HEK293 (cell line): ENCODE measurements around the gene AMPH.

Experiments
- CTCF ChIA-PET: fragments of 350-600 bp; formaldehyde crosslinking; extraction: SDS; loops from one replicate; lab custom pipeline; 2021; ENCODE audit warnings: antibody characterized with exemption; lab: Yijun Ruan, JAX
- POLR2A ChIA-PET: fragments of 300-600 bp; formaldehyde crosslinking; extraction: SDS; loops from one replicate; lab custom pipeline; 2020; ENCODE audit warnings: antibody characterized with exemption, inconsistent platforms; lab: Yijun Ruan, JAX
- H3K27ac ChIP-seq: fragments of 200-500 bp; sonication (Bioruptor generic); 2 replicates; pipeline ENCODE4 v1.5.1; 2014; ENCODE audit warnings: low read depth, low read length, control low read depth, inconsistent platforms; ENCODE audit errors: extremely low read depth
- H3K36me3 ChIP-seq, 2 experiments: fragments of 200-500 bp in 1 of 2; sonication (Bioruptor generic) in 1 of 2; 1 replicate in 1 of 2; 2 replicates in 1 of 2; pipeline ENCODE4 v1.5.1; 2014 to 2017; ENCODE audit warnings: inconsistent platforms in 2 of 2, low read length in 2 of 2; ENCODE audit not compliant: control insufficient read depth in 2 of 2, insufficient read depth in 1 of 2
- H3K4me1 ChIP-seq: fragments of 200-500 bp; sonication (Bioruptor generic); 2 replicates; pipeline ENCODE4 v1.5.1; 2014; ENCODE audit warnings: mild to moderate bottlenecking, low read length, inconsistent platforms; ENCODE audit not compliant: control insufficient read depth, insufficient read depth
- H3K4me3 ChIP-seq: 2 replicates; pipeline ENCODE4 v1.5.1; 2011; ENCODE audit warnings: low read depth, mild to moderate bottlenecking, control low read depth, low read length, moderate library complexity
- H3K9me3 ChIP-seq: fragments of 200-500 bp; sonication (Bioruptor generic); 2 replicates; pipeline ENCODE4 v1.5.1; 2014; ENCODE audit warnings: low read depth, low read length, inconsistent platforms; ENCODE audit not compliant: control insufficient read depth, insufficient read depth
- BCL11B ChIP-seq: fragments of 450-650 bp; formaldehyde crosslinking; IDR thresholded peaks from 2 replicates; pipeline ENCODE4 v1.5.1; 2016; ENCODE audit warnings: low read depth, missing biosample characterization, missing genetic modification characterization
- KLF8 ChIP-seq: fragments of 450-650 bp; formaldehyde crosslinking; IDR thresholded peaks from 2 replicates; pipeline ENCODE4 v1.5.1; 2016; ENCODE audit warnings: missing biosample characterization, missing genetic modification characterization
- ZNF16 ChIP-seq: fragments of 450-650 bp; formaldehyde crosslinking; IDR thresholded peaks from 2 replicates; pipeline ENCODE4 v1.5.1; 2016; ENCODE audit warnings: low read depth, missing biosample characterization, missing genetic modification characterization
- ZNF175 ChIP-seq: fragments of 450-650 bp; formaldehyde crosslinking; IDR thresholded peaks from 2 replicates; pipeline ENCODE4 v1.5.1; 2016; ENCODE audit warnings: missing biosample characterization, missing genetic modification characterization
- ZNF366 ChIP-seq: fragments of 450-650 bp; formaldehyde crosslinking; conservative IDR thresholded peaks from 2 replicates; pipeline ENCODE4 v1.5.1; 2016; ENCODE audit warnings: missing biosample characterization, missing genetic modification characterization
- ZNF514 ChIP-seq: fragments of 450-650 bp; formaldehyde crosslinking; IDR thresholded peaks from 2 replicates; pipeline ENCODE4 v1.5.1; 2016; ENCODE audit warnings: missing biosample characterization, missing genetic modification characterization
- ZNF529 ChIP-seq: fragments of 450-650 bp; formaldehyde crosslinking; IDR thresholded peaks from 2 replicates; pipeline ENCODE4 v1.5.1; 2017; ENCODE audit warnings: missing genetic modification characterization, missing biosample characterization; ENCODE audit not compliant: insufficient replicate concordance
- ZNF585B ChIP-seq: fragments of 450-650 bp; formaldehyde crosslinking; IDR thresholded peaks from 2 replicates; pipeline ENCODE4 v1.5.1; 2016; ENCODE audit warnings: missing biosample characterization, missing genetic modification characterization
- ZNF670 ChIP-seq: fragments of 450-650 bp; formaldehyde crosslinking; IDR thresholded peaks from 2 replicates; pipeline ENCODE4 v1.5.1; 2016; ENCODE audit warnings: missing biosample characterization, missing genetic modification characterization, low read depth
- ZNF707 ChIP-seq: fragments of 450-650 bp; formaldehyde crosslinking; IDR thresholded peaks from 2 replicates; pipeline ENCODE4 v1.5.1; 2016; ENCODE audit warnings: missing biosample characterization, missing genetic modification characterization
- ZSCAN30 ChIP-seq: fragments of 450-650 bp; IDR thresholded peaks from 2 replicates; pipeline ENCODE4 v1.5.1; 2018; ENCODE audit warnings: missing biosample characterization, mild to moderate bottlenecking, missing genetic modification characterization, moderate library complexity
- TF ChIP-seq, protein P1 (sequence below): fragments of 450-650 bp; formaldehyde crosslinking; IDR thresholded peaks from 2 replicates; pipeline ENCODE4 v1.5.1; 2016; ENCODE audit warnings: missing biosample characterization, missing genetic modification characterization
- TF ChIP-seq, protein P2 (sequence below): fragments of 450-650 bp; formaldehyde crosslinking; IDR thresholded peaks from 2 replicates; pipeline ENCODE4 v1.5.1; 2016; ENCODE audit warnings: missing biosample characterization, missing genetic modification characterization
- TF ChIP-seq, protein P3 (sequence below): fragments of 450-650 bp; formaldehyde crosslinking; IDR thresholded peaks from 2 replicates; pipeline ENCODE4 v1.5.1; 2017; ENCODE audit warnings: missing biosample characterization, missing genetic modification characterization
- TF ChIP-seq, protein P4 (sequence below): fragments of 450-650 bp; formaldehyde crosslinking; IDR thresholded peaks from 2 replicates; pipeline ENCODE4 v1.5.1; 2016; ENCODE audit warnings: missing biosample characterization, missing genetic modification characterization

Gene AMPH

DNA sequence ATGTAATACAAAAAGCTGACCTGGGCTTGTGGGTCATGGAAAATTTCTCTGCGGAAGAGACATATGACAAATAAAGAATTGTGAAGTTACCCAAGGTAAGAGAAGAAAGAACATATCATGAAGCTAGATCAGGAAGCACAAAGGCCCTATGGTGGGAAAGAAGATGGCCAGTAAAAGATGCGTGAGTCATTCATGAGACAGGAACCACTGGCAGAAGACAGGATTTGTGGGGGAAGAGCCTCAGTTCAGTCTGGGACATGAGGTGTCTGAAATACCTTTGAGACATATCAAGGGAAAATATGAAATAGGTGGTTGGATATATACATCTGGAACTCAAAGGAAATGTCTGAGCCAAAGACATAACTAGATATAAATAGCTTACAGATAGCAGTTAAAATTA, 27.7 kb upstream of the AMPH start:
- no peak overlapping the region for H3K4me3 ChIP-seq
- TF ChIP-seq ZNF514, result no peak
- TF ChIP-seq ZNF707 (tag by site-specific recombination), result no peak
- TF ChIP-seq, protein P1, sequence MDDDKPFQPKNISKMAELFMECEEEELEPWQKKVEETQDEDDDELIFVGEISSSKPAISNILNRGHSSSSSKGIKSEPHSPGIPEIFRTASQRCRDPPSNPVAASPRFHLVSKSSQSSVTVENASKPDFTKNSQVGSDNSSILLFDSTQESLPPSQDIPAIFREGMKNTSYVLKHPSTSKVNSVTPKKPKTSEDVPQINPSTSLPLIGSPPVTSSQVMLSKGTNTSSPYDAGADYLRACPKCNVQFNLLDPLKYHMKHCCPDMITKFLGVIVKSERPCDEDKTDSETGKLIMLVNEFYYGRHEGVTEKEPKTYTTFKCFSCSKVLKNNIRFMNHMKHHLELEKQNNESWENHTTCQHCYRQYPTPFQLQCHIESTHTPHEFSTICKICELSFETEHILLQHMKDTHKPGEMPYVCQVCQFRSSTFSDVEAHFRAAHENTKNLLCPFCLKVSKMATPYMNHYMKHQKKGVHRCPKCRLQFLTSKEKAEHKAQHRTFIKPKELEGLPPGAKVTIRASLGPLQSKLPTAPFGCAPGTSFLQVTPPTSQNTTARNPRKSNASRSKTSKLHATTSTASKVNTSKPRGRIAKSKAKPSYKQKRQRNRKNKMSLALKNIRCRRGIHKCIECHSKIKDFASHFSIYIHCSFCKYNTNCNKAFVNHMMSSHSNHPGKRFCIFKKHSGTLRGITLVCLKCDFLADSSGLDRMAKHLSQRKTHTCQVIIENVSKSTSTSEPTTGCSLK (tag by site-specific recombination), result no peak
- no peak for TF ChIP-seq KLF8 (tag by site-specific recombination)
- TF ChIP-seq, protein P2, sequence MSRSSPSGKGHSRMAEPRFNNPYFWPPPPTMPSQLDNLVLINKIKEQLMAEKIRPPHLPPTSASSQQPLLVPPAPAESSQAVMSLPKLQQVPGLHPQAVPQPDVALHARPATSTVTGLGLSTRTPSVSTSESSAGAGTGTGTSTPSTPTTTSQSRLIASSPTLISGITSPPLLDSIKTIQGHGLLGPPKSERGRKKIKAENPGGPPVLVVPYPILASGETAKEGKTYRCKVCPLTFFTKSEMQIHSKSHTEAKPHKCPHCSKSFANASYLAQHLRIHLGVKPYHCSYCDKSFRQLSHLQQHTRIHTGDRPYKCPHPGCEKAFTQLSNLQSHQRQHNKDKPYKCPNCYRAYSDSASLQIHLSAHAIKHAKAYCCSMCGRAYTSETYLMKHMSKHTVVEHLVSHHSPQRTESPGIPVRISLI, result no peak
- no peak for TF ChIP-seq BCL11B (tag by site-specific recombination)
- TF ChIP-seq ZNF529, result no peak
- no peak for TF ChIP-seq ZNF175 (tag by site-specific recombination)
- H3K36me3 ChIP-seq, result no peaks in the 10 kb centered on the region
- no peaks in the 10 kb centered on the region; the same call in 1 of the 2 replicates for H3K4me1 ChIP-seq
- POLR2A ChIA-PET, result interaction anchor here (0.6 kb wide), 1 partner anchor 16 kb away, joined by 3 read pairs; no protein-coding TSS in a partner anchor
- no peak overlapping the region for H3K27ac ChIP-seq
- CTCF ChIA-PET, result interaction anchor here (0.6 to 4.4 kb wide), 14 partner anchors 14 to 325 kb away, joined by 3 to 24 read pairs (median 4); no protein-coding TSS in a partner anchor
- H3K9me3 ChIP-seq, result no peaks in the 10 kb centered on the region

DNA sequence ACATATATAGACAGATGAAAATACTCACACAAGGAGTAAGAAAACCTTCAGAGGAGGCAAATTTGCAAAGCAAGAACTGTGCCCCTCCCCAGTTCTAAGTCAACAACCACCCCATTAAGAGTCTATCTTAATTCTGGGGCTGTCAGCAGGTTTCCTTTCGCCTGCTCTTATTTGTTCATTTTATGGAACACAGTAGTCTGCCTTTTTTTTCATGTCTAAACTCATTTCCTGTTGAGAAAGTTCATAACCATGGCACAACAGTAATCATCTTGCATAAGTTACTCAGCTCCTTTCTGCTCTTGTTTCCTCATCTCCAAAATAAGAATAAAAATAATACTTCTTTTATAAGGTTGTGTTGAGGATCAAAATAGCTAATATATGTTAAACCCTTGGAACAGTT, 25.8 kb upstream of the AMPH start:
- CTCF ChIA-PET, result interaction anchor here (1.1 to 4.4 kb wide), 2 partner anchors 258 to 289 kb away, joined by 3 to 24 read pairs; no protein-coding TSS in a partner anchor
- POLR2A ChIA-PET, result no interaction called here
- no peak overlapping the region for H3K27ac ChIP-seq
- no peaks in the 10 kb centered on the region; the same call in 1 of the 2 replicates for H3K4me1 ChIP-seq
- no peak for TF ChIP-seq ZNF366 (tag by site-specific recombination)
- no peaks in the 10 kb centered on the region for H3K36me3 ChIP-seq
- no peaks in the 10 kb centered on the region for H3K9me3 ChIP-seq
- H3K4me3 ChIP-seq, result no peak overlapping the region

DNA sequence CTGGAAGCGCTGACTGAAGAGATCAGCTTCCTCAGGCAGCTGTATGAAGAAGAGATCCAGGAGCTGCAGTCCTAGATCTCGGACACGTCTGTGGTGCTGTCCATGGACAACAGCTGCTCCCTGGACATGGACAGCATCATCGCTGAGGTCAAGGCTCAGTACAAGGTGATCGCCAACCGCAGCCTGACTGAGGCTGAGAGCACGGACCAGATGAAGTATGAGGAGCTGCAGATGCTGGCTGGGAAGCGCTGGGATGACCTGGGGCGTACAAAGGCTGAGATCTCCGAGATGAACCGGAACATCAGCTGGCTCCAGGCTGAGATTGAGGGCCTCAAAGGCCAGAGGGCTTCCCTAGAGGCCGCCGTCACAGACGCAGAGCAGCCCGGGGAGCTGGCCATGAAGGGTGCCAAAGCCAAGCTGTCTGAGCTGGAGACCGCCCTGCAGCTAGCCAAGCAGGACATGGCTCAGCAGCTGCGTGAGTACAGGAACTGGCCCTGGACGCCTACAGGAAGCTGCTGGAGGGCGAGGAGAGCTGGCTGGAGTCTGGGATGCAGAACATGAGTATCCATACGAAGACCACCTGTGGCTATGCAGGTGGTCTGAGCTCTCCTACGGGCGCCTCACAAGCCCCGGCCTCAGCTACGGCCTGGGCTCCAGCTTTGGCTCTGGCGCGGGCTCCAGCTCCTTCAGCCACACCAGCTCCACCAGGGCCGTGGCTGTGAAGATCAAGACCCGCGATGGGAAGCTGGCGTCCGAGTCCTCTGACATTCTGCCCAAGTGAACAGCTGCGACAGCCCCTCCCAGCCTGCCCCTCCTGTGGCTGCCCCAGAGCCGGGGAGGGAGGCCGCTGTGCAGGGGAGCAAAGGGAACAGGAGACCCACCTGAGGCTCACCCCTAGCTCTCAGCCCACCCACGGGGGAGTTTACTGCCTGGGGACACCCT, 24.9 kb upstream of the AMPH start:
- Histone ChIP-seq H3K4me1 (no peaks in the 10 kb centered on the region; the same call in 1 of the 2 replicates), H3K9me3 (no peaks in the 10 kb centered on the region), H3K4me3 (no peak overlapping the region), H3K36me3 (no peaks in the 10 kb centered on the region), H3K27ac (no peak overlapping the region)
- CTCF ChIA-PET, result interaction anchor here (1.1 to 1.2 kb wide), 2 partner anchors 257 to 320 kb away, joined by 3 to 7 read pairs; no protein-coding TSS in a partner anchor
- POLR2A ChIA-PET, result interaction anchor here (0.6 kb wide), 1 partner anchor 21 kb away, joined by 4 read pairs; no protein-coding TSS in a partner anchor
- TF ChIP-seq ZNF16 (tag by site-specific recombination), result no peak
- TF ChIP-seq ZSCAN30 (tag by site-specific recombination), result no peak
- TF ChIP-seq, protein P3, sequence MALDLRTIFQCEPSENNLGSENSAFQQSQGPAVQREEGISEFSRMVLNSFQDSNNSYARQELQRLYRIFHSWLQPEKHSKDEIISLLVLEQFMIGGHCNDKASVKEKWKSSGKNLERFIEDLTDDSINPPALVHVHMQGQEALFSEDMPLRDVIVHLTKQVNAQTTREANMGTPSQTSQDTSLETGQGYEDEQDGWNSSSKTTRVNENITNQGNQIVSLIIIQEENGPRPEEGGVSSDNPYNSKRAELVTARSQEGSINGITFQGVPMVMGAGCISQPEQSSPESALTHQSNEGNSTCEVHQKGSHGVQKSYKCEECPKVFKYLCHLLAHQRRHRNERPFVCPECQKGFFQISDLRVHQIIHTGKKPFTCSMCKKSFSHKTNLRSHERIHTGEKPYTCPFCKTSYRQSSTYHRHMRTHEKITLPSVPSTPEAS (tag by site-specific recombination), result no peak
- TF ChIP-seq, protein P4, sequence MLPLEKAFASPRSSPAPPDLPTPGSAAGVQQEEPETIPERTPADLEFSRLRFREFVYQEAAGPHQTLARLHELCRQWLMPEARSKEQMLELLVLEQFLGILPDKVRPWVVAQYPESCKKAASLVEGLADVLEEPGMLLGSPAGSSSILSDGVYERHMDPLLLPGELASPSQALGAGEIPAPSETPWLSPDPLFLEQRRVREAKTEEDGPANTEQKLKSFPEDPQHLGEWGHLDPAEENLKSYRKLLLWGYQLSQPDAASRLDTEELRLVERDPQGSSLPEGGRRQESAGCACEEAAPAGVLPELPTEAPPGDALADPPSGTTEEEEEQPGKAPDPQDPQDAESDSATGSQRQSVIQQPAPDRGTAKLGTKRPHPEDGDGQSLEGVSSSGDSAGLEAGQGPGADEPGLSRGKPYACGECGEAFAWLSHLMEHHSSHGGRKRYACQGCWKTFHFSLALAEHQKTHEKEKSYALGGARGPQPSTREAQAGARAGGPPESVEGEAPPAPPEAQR, result no peak
- no peak for TF ChIP-seq ZNF585B
- no peak for TF ChIP-seq ZNF670 (tag by site-specific recombination)
